Astrocyte (in vitro differentiated cells and primary cell): ENCODE results near the gene RFTN2. TPM values are rescaled to one million over a fixed set of nuclear protein-coding genes. Genes with fewer than 3 reads are reported as not detected.
A peak's percentile ranks its signal among the peaks of the same experiment; 100 is the strongest.

Source experiments
- DNase-seq: peaks from one replicate; pipeline ENCODE4 v3.0.0-alpha.2; 2010; ENCODE audit warnings: low read depth
- FAIRE-seq: peaks from 2 replicates; lab custom pipeline; 2011; peaks lifted over from hg19 to GRCh38; lab: Jason Lieb, UNC
- H2AFZ ChIP-seq: 2 replicates; pipeline ENCODE4 v1.6.0; 2012; ENCODE audit warnings: low read depth, low read length, inconsistent platforms
- H3K27ac ChIP-seq: 2 replicates; pipeline ENCODE4 v1.5.1; 2011; ENCODE audit warnings: low read depth, low read length, inconsistent platforms
- H3K27me3 ChIP-seq: 2 replicates; pipeline ENCODE4 v1.6.0; 2011; ENCODE audit warnings: low read length, inconsistent platforms; ENCODE audit not compliant: insufficient read depth
- H3K36me3 ChIP-seq: 2 replicates; pipeline ENCODE4 v1.5.1; 2011; ENCODE audit warnings: low read length, inconsistent platforms; ENCODE audit not compliant: insufficient read depth
- H3K4me1 ChIP-seq: 2 replicates; pipeline ENCODE4 v1.5.1; 2011; ENCODE audit warnings: low read length, inconsistent platforms; ENCODE audit not compliant: insufficient read depth
- H3K4me2 ChIP-seq: 2 replicates; pipeline ENCODE4 v1.6.0; 2012; ENCODE audit warnings: low read length, inconsistent platforms
- H3K4me3 ChIP-seq: 2 replicates; pipeline ENCODE4 v1.5.1; 2011; ENCODE audit warnings: low read depth, mild to moderate bottlenecking, low read length, inconsistent platforms; ENCODE audit not compliant: insufficient read depth
- H3K79me2 ChIP-seq: 2 replicates; pipeline ENCODE4 v1.6.0; 2012; ENCODE audit warnings: mild to moderate bottlenecking, low read length, inconsistent platforms; ENCODE audit not compliant: insufficient read depth
- H3K9ac ChIP-seq: 2 replicates; pipeline ENCODE4 v1.6.0; 2012; ENCODE audit warnings: mild to moderate bottlenecking, low read length, inconsistent platforms
- H3K9me3 ChIP-seq: 2 replicates; pipeline ENCODE4 v1.5.1; 2012; ENCODE audit warnings: low read depth, mild to moderate bottlenecking, low read length, inconsistent platforms; ENCODE audit not compliant: insufficient read depth
- H4K20me1 ChIP-seq: 2 replicates; pipeline ENCODE4 v1.6.0; 2012; ENCODE audit warnings: low read length, inconsistent platforms; ENCODE audit not compliant: insufficient read depth
- H3K27ac Mint-ChIP-seq: one replicate; pipeline ENCODE4 v1.8.0; 2021; ENCODE audit warnings: mild to moderate bottlenecking, mixed read lengths; ENCODE audit not compliant: unreplicated experiment
- H3K27me3 Mint-ChIP-seq: one replicate; pipeline ENCODE4 v1.8.0; 2021; ENCODE audit warnings: low read depth, mixed read lengths; ENCODE audit not compliant: unreplicated experiment
- H3K36me3 Mint-ChIP-seq: one replicate; pipeline ENCODE4 v1.8.0; 2021; ENCODE audit warnings: low read depth, mixed read lengths; ENCODE audit not compliant: unreplicated experiment
- H3K4me1 Mint-ChIP-seq: one replicate; pipeline ENCODE4 v1.8.0; 2021; ENCODE audit warnings: low read depth, mixed read lengths; ENCODE audit not compliant: unreplicated experiment
- H3K4me3 Mint-ChIP-seq: one replicate; pipeline ENCODE4 v1.8.0; 2021; ENCODE audit warnings: mild to moderate bottlenecking, moderate library complexity, mixed read lengths; ENCODE audit not compliant: unreplicated experiment
- H3K9me3 Mint-ChIP-seq: one replicate; pipeline ENCODE4 v1.8.0; 2021; ENCODE audit warnings: mild to moderate bottlenecking, mixed read lengths; ENCODE audit not compliant: unreplicated experiment
- CTCF ChIP-seq: IDR thresholded peaks from 2 replicates; pipeline ENCODE4 v1.5.1; 2011; ENCODE audit warnings: low read depth, mild to moderate bottlenecking, inconsistent platforms, low read length, moderate library complexity; ENCODE audit not compliant: insufficient read depth
- EZH2 ChIP-seq: IDR thresholded peaks from 2 replicates; pipeline ENCODE4 v1.6.1; 2012; ENCODE audit warnings: mild to moderate bottlenecking, low read length, inconsistent platforms; ENCODE audit not compliant: insufficient read depth
- total RNA-seq: library from RNA; stranded (reverse); gene quantifications from 2 replicates; pipeline ENCODE4 v1.2.1, GENCODE V29; 2021

The RFTN2 gene
- total RNA-seq, 1 donor from 2014 or later, result 7.1 TPM

- H3K9me3 ChIP-seq, result peaks cover 6% of the 10 kb centered on the region
- H3K4me1 ChIP-seq, result no peaks in the 10 kb centered on the region
- H3K4me2 ChIP-seq, result no peak overlapping the region
- no peaks in the 10 kb centered on the region for H3K79me2 ChIP-seq
- Mint-ChIP-seq H3K4me3 (no peak overlapping the region), H3K27me3 (no peaks in the 10 kb centered on the region), H3K4me1 (peaks cover 10% of the 10 kb centered on the region), H3K36me3 (peaks cover 26% of the 10 kb centered on the region), H3K9me3 (peaks cover 16% of the 10 kb centered on the region), H3K27ac (no peak overlapping the region)
- no peak overlapping the region for H3K4me3 ChIP-seq
- FAIRE-seq (no peak), DNase-seq (peak; percentile 45)
- TF ChIP-seq CTCF (no peak), EZH2 (no peak)
- H4K20me1 ChIP-seq, result no peaks in the 10 kb centered on the region
- H3K9ac ChIP-seq, result no peak overlapping the region
- no peaks in the 10 kb centered on the region for H3K36me3 ChIP-seq
- H3K27me3 ChIP-seq, result no peaks in the 10 kb centered on the region
- H2AFZ ChIP-seq, result no peak overlapping the region
- H3K27ac ChIP-seq, result peak overlapping the region; percentile 8
Observed at GRCh38 chr2:197575987-197576386, 99.4 kb downstream of the RFTN2 start.

- Histone ChIP-seq H3K27me3 (no peaks in the 10 kb centered on the region), H3K79me2 (no peaks in the 10 kb centered on the region), H3K4me2 (no peak overlapping the region), H3K9ac (no peak overlapping the region), H3K9me3 (peaks cover 6% of the 10 kb centered on the region), H3K4me1 (no peaks in the 10 kb centered on the region), H3K27ac (no peak overlapping the region), H2AFZ (no peak overlapping the region), H3K4me3 (no peak overlapping the region), H4K20me1 (no peaks in the 10 kb centered on the region), H3K36me3 (no peaks in the 10 kb centered on the region)
- DNase-seq (no peak), FAIRE-seq (no peak)
- Mint-ChIP-seq H3K27me3 (no peaks in the 10 kb centered on the region), H3K36me3 (peaks cover 26% of the 10 kb centered on the region), H3K9me3 (peaks cover 16% of the 10 kb centered on the region), H3K27ac (no peak overlapping the region), H3K4me1 (peaks cover 12% of the 10 kb centered on the region), H3K4me3 (no peak overlapping the region)
- TF ChIP-seq CTCF (no peak), EZH2 (no peak)
Observed at GRCh38 chr2:197573608-197574007, 101.8 kb downstream of the RFTN2 start.

GRCh38 chr2:197571627-197572271, 103.6 kb downstream of the RFTN2 start:
- Histone ChIP-seq H3K27me3 (no peaks in the 10 kb centered on the region), H3K36me3 (no peaks in the 10 kb centered on the region), H3K4me3 (no peak overlapping the region), H3K4me2 (no peak overlapping the region), H3K4me1 (no peaks in the 10 kb centered on the region), H3K9ac (no peak overlapping the region), H2AFZ (no peak overlapping the region), H3K79me2 (no peaks in the 10 kb centered on the region), H3K9me3 (peaks cover 6% of the 10 kb centered on the region), H4K20me1 (no peaks in the 10 kb centered on the region), H3K27ac (no peak overlapping the region)
- DNase-seq (peak; percentile 19), FAIRE-seq (no peak)
- TF ChIP-seq CTCF (no peak), EZH2 (no peak)
- no peaks in the 10 kb centered on the region for H3K27me3 Mint-ChIP-seq
- H3K27ac Mint-ChIP-seq, result peak overlapping the region; percentile 82
- H3K9me3 Mint-ChIP-seq, result peaks cover 16% of the 10 kb centered on the region
- H3K36me3 Mint-ChIP-seq, result peaks cover 29% of the 10 kb centered on the region
- H3K4me1 Mint-ChIP-seq, result peaks cover 12% of the 10 kb centered on the region
- H3K4me3 Mint-ChIP-seq, result no peak overlapping the region
